GM21381 (cell line): ENCODE measurements around the gene ESYT2.

ENCODE experiments used
- ATAC-seq: cut with Tn5 transposase; IDR thresholded peaks from one replicate; pipeline ENCODE4 v1.9.1; 2021; ENCODE audit warnings: mild to moderate bottlenecking, moderate library complexity; ENCODE audit not compliant: unreplicated experiment

The ESYT2 gene

DNA sequence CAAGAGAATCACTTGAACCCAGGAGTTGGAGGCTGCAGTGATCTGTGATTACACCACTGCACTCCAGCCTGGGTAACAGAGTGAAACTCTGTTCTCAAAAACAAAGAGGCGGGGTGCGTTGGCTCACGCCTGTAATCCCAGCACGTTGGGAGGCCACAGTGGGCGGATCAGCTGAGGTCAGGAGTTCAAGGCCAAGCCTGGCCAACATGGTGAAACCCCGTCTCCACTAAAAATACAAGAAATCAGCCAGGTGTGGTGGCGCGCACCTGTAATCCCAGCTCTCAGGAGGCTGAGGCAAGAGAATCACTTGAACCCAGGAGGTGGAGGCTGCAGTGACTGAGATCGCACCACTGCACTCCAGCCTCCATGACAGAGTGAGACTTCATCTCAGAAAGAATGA, 82.4 kb downstream of the ESYT2 start:
- ATAC-seq, result no peak

DNA sequence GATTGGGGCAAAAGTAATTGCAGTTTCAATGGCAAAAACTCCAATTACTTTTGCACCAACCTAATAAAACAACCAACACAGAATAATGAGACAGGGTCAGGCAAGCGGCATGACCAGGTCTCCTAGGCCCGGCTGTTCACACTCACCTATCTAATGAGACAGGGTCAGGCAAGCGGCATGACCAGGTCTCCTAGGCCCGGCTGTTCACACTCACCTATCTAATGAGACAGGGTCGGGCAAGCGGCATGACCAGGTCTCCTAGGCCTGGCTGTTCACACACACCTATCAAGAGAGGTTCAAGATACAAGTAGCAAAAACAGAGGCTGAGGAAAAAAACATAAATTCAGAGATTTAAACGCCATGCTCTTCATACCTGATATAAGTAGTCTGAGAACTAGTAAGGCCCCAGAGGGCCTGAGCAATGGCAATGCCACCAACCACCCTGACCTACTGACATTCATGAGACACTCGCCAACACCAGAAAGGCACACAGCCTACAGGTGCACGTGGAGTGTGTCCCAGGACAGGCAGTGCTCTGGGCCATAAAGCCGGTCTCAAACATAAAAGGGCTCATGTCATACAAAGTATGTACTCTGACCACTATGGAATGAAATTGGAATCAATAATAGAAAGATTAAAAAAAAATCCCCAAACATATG, 84.1 kb downstream of the ESYT2 start:
- ATAC-seq, result no peak

DNA sequence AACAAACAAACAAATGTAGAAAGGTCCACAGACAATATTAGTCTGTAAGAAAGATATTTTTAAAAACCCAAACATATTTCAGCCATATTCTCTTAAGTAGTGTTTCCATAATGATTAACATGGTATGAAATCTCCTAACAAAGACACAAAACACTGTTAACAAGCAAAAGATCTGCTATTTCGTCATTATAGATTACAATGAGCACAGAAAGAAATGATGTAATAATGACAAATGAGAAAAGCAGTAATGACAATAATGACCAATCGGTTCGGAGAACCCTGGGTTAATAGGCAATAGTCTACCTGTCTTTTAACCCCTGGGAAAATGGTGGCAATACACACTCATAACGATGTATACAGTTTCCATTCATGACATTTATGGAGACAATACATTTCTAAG, 85.2 kb downstream of the ESYT2 start:
- no peak for ATAC-seq

DNA sequence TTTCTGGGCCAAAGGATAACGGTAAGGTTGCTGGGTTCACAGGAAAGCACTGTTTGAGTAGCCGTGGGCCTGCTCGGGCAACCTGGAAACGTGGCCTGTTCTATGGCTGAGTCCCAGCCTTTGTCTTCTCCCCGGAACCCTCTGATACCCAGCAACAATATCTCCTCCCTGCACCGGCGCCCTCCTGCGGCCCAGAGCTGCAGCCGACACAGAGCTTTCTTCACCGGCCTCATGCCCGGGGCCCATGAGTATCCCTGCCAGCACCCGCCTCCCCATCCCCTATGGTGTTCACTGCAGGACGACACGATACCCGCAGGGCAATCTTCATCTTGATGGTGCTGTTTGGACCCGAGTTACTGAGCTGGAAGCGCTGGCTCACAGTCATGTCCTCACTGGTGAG, 86.1 kb downstream of the ESYT2 start:
- ATAC-seq, result no peak

DNA sequence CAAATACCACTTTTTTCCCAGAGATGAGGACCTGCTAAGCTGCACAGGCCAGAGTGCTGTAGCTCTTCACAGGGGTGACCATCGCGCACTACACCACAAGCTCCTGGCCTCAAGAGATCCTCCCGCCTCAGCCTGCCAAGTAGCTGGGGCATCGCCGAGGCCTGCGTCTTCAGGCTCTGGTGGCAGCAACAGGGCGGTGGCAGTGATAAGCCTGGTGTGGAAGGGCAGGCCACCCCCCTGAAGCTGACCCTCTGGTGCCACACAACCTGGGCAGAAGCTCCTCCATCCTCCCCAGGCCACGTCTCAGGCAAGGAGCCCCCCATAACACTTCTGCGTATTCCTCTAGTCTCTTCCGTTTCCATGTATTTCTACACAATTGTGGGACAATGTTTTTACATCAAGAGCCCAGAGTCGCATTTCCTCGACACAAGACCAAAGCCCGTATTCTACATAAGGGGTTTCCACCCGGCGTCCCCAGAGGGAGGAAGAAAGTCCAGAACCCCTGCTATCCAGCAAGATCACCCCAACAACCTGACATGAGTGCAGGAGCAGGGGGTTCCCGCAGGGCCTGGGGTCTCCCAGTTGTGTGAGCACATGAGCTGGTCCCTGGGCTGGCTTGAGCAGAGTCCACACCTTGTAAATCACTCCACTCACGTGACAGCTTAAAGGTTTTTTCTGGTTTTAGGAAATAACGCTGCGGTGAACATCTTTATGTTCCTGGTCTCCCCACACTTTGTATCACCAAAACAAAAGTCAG, 87.1 kb downstream of the ESYT2 start:
- ATAC-seq, result no peak

DNA sequence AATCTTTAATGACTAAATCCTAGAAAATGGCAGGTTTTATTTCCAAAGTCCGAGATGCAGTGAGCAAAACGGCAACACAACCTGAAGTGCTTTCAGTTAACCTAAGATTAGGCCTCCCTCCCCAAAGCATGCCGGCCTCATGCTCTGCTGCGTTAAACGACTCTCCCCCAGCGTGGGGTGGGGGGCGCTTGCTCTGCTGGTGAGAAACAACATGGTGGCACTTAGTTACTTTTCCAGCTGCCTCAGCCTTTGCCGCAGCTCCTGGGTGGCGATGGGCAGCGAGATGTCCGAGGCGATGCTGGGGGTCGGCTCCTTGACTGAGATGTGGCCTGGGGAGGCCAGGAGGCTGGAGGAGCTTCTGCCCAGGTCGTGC, 88.0 kb downstream of the ESYT2 start:
- no peak for ATAC-seq

DNA sequence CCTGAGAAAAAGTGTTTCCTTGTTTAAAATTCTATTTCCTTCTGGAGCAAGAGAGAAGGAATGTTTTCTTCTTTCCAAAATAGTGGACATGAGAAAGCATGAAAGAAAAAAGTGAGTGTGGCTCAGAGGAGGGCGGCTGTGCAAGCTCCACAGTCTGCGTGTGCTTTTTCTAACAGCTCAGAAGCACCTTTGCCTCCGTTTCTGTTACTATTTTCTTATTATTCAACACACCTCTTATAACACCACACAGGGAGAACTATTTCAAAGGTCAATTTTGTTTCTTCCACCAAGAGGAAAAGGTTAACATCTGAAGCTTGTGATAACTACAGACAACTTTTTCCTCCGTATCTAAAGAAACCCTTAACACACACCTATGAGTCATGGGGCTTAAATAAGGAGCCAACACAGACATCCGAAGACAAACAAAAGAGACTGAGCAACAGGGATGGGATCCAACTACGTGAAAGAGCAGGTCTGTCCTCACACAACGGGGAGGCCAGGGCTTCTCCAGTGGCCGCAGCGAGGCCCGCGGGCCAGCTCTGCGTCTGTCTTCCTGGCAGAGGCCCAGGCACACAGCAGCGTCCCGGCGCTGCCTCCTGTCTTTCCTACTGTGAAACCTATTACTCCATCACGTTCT, 88.5 kb downstream of the ESYT2 start:
- ATAC-seq, result no peak

DNA sequence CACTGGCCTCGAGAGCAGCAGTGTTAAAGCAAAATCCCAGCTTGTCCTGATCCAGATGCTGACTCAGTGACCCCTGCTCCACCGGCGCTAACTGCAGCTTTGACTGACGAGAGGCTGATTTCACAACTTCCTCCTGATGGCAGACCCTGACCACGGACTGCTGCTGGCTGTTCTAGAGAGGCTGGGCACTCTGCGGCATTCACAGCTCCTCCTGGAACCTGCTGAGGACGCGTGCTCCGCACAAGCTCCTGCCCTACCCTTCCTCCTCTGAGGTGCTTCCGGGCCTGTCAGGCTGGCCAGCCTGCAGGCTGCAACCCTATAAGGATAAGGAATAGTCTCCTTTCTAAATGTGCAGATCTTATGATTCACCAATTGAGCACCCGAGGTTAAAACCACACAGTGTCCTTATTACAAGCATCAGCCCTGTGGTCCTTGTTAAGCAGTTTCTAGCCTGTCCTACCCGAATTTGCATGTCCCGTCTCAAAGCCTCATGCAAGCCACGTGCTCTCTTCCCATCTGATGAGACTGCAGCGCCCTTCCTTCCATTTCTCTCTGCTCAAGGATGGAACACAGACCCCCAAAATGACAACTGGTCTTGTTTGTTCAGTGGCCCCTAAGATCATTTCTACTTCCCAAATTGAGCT, 89.2 kb downstream of the ESYT2 start:
- no peak for ATAC-seq

DNA sequence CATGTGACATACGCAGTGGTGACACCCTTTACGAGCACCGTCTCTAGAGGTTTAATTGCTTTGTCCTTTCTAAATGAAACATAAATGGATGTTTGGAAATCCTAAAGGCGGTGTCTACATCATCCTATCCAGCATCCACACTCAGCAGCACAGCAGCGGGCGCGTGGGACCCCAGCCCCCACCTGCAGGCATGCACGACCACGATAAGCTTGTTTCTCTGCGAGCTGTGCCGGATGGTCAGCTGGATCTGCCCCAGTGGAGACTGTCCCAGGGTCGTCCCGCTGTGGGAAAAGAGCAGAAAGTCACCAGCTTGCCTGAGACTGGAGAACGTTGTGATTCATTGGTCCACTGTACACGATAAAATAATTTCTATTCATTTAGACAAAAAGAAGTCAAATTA, 90.5 kb downstream of the ESYT2 start:
- ATAC-seq, result no peak

DNA sequence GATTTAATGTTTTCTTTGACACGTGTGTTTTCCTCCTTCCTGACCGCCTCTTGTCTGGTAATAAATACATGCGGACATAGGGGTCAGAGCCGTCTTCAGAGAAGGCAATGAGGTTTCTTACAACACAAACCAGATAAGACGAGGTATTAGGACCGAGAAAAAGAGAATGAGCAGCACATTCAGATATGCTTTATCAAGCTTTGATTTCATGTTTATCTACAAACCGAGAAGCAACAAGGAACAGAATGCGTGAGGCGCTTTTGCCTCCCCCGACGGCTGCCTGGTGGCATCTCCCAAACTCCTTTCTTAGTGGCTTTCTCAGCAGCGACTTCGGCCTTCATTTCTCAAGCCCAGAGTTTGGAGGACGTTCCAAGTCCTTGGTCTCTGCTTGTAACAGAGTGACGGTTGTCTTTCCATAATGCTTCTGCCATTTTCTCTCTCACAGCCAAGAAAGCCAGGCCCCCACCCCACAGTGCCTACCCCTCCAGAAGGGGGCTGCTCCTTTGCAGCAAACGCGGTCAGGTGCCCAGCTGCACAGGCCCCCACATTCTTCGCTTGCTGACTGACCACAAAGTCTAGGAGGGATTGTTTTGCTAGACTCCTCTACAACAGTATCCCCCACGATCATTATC, 92.1 kb downstream of the ESYT2 start:
- no peak for ATAC-seq

DNA sequence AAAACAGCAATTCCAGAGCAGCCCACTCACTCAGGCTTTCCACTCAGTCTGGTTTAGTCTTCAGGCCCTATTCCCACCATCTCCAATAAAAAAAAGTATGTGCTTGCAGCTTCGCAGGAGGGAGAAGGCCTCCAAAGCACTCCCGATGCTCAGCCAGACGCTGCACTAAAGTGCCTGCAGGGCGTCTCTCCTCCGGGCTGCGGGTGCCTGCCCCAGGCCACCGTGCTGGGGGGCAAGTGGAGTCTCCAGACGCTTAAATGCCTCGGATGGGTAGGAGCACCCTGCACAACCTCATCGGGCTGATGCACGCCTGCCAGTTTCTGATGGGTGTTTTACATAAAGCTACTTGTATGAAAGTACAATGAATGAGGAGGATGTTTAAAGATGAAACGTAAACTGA, 93.4 kb downstream of the ESYT2 start:
- ATAC-seq, result no peak

DNA sequence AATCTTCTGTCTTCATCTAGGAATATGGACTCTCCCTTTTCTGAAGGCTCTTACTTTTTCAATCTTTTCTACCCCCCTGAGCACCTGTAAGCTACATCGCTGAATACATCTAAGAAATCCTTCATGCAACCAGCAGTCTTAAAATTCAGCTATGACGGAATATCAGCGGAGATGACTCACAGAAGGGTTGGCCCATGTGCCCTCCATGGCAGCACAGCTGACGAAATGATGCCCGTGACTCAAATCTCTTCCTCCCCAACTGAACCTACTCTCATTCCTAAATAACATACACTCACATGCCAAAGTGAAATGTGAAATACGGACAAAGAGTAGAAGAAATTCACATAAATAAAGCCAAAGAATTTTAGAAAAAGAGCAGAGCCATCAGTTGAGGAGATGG, 94.4 kb downstream of the ESYT2 start:
- no peak for ATAC-seq

DNA sequence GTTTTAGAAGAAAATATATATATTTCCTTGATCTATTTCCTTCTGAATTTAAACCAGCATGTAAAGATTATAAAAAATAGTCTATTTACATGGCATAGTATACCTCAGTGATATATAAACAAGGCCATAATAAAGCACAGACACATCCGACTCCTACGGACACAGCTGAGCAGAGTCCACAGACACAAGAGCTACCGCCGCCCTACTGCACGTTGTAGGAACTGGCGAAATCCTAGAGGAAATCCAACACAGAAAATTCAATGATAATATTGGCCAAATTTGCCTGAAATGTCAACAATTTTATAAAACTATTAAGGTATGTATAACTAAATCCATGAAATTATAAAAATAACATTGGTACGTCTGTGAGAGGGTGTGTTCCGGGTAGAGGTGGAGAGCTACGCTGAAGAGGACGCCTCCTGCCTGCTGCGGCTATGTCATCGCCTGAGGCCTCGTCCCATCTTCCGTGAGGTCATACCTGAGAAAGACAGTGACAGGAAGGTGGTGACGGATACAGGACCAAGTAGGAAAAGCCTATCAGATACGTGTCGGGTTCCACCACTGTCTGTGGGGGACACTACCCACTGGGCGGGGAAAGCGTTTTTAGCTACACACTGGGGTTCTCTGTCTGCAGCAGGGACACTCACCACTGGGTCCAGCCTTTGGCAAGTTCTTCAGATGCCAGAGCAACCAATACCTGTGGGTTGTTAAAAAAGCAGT, 95.4 kb downstream of the ESYT2 start:
- ATAC-seq, result no peak

DNA sequence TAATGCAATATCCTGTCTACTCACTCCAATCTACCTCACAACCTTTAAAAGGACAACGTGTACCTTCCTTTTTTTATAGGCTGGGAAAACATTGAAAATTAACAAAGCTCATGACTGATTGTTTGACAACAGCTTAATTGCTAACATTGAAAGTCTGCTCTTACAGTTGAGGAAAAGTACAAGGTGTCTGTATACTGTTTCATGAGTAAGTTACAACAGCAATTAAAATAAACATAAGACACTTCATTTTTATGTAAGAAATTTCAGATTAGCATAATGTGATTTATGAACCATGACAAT, 96.1 kb downstream of the ESYT2 start:
- ATAC-seq, result no peak

DNA sequence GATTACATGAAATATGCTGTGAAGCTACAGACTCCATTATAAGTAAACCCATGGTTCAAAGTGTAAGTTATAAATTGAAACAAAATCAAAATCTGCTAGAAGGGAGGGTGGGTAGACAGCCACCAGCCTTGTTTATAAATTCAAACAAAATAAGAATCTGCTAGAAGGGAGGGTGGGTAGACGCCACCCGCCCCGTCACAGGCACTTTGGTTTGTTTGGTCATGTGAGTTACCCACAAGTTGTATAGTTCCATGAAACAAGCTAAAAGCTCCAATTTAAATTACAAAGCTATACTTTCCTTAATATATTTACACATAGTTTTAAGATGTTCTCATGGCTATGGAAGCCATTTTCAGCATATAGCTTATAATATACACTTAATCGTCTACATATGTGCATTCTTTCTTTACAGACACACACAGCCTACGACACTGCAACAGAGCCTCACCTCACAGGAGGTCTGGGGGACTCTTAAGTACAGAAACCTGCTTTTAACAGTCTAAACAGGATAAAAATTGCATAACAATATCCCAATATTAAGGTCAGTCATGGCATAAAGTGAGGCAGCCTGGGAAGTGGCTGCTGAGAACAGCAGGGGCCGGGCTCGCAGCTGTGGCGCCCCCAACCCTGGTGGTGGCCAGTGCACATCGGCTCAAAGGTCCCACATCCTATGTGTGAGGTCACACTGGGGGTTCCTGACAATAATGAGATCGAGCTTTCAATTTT, 96.7 kb downstream of the ESYT2 start:
- ATAC-seq, result no peak

DNA sequence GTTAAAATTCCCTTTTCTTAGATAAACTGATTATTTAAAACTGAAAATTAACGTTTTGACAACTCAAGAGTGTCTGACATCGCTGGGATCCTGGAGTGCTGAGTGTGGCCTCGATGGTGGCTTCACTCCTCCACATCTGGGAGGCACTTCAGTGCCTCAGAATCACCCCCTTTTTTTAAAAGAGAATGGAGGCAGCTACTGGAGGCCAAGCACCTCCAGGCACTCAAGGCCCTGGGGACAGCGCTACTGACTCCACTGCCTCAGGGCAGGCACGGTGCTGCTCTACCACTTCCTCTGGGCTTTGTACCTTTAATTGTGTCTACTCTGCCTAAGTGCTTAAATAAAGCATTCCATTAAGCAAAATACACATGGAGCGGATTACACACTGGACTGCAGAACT, 97.5 kb downstream of the ESYT2 start:
- no peak for ATAC-seq

DNA sequence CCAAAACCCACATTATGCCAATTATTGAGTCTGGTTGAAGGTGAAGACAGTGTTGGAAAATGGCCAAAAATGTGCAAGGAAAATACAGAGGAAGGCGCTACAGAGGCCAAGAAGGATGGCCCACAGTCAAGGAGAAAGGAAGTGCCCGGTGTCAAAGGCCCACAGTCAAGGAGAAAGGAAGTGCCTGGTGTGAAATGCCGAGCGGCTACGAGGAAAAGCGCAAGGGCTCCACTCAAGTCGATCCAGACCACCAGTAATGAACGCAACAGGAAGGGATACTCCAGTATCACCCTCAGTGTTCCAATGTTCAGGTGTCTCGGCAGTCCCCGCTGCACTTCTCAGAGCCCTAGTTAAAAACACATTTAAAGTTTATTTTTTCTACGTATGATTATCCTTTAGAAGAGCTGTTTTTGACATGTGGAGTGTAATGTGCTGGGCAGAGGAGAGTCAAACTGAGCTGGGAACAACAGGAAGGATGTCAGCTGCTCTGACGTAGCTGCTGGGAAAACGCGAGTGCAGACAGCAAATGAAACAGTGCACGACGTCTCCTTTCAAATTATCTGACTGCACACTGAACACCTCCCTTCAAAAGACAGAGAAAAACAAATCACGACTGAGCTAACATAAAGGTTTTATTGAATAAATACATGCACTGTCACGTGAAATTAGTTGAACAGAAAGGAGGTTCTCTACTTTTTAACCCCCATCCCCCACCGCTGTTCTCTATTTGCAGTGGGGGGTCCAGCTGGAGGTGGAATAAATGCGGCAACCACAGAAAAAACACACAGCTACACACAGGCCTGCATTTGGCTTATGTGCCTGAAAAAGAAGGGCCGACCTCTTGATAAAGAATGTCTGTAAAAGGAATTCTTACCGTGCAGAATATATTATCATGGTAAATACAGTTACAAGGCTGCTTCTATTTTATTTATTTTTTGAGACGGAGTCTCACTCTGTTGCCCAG, 98.6 kb downstream of the ESYT2 start:
- ATAC-seq, result no peak

DNA sequence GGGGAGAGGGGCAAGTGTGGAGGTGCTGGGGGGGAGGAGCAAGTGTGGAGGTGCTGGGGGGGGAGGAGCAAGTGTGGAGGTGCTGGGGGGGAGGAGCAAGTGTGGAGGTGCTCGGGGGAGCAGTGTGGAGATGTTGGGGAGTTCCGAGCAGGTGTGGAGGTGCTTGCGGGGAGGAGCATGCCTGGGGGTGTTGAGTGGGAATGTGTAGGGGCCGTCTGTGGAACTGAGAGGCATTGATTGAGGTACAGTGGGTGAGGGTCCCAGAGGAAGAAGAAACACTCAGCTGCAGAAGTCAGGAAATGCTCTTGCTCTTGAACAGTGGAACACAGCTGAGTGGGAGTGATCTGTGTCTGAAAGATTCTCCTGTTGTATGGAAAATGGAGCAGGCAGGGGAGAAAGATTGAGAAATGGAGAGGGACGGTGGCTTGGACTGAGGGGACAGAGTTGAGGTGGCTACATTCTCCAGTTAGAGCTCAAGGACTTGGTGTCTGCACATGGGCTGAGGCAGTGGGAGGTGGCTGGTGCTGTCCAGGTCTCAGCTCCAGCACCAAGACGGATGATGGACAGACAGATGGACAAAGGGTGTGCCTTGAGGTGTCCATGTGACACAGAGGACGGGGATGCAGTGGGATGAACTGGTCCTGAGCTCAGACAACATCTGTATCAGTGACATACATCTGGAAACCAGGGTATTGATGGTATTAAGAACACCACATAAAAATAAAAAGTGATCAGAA, 99.5 kb downstream of the ESYT2 start:
- ATAC-seq, result no peak
